Measurements from ENCODE around the gene EXOC4.

GRCh38 chr7:133919810-133920209 lies 666.9 kb downstream of the EXOC4 start:
- TF ChIP-seq TCF7L2 (IDR thresholded peaks at IDR 0.05; ENCODE audit: low read depth, low read length) = no peak
- no peak for TF ChIP-seq CTCF (IDR thresholded peaks at IDR 0.05)
- no peak for TF ChIP-seq POLR2AphosphoS5 (IDR thresholded peaks at IDR 0.05; ENCODE audit: low read depth, low read length)
- TF ChIP-seq, protein P1, sequence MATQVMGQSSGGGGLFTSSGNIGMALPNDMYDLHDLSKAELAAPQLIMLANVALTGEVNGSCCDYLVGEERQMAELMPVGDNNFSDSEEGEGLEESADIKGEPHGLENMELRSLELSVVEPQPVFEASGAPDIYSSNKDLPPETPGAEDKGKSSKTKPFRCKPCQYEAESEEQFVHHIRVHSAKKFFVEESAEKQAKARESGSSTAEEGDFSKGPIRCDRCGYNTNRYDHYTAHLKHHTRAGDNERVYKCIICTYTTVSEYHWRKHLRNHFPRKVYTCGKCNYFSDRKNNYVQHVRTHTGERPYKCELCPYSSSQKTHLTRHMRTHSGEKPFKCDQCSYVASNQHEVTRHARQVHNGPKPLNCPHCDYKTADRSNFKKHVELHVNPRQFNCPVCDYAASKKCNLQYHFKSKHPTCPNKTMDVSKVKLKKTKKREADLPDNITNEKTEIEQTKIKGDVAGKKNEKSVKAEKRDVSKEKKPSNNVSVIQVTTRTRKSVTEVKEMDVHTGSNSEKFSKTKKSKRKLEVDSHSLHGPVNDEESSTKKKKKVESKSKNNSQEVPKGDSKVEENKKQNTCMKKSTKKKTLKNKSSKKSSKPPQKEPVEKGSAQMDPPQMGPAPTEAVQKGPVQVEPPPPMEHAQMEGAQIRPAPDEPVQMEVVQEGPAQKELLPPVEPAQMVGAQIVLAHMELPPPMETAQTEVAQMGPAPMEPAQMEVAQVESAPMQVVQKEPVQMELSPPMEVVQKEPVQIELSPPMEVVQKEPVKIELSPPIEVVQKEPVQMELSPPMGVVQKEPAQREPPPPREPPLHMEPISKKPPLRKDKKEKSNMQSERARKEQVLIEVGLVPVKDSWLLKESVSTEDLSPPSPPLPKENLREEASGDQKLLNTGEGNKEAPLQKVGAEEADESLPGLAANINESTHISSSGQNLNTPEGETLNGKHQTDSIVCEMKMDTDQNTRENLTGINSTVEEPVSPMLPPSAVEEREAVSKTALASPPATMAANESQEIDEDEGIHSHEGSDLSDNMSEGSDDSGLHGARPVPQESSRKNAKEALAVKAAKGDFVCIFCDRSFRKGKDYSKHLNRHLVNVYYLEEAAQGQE (IDR thresholded peaks at IDR 0.05; ENCODE audit: insufficient read depth in 1 of 2, low read depth in 2 of 2, low read length in 1 of 2) = no peak

Measured in Panc1 (cell line).